HCT116 (cell line): ENCODE measurements around the gene SERTAD4.

Experiments used
- CEBPB ChIP-seq: IDR thresholded peaks from 2 replicates; pipeline ENCODE4 v1.6.1; 2012; ENCODE audit warnings: low read depth
- ELF1 ChIP-seq: IDR thresholded peaks from 2 replicates; pipeline ENCODE4 v1.6.1; 2012; ENCODE audit warnings: low read depth, borderline replicate concordance
- EZH2 ChIP-seq: fragments of 200-600 bp; sonication (generic); IDR thresholded peaks from 2 replicates; pipeline ENCODE4 v1.6.1; 2017; ENCODE audit warnings: antibody characterized with exemption, mixed run types
- JUND ChIP-seq: IDR thresholded peaks from 2 replicates; pipeline ENCODE4 v1.6.1; 2012
- POLR2AphosphoS5 ChIP-seq: IDR thresholded peaks from 2 replicates; pipeline ENCODE4 v1.6.1; 2011; ENCODE audit warnings: mild to moderate bottlenecking, low read depth, low read length, moderate library complexity
- SRF ChIP-seq: IDR thresholded peaks from 2 replicates; pipeline ENCODE4 v1.6.1; 2012; ENCODE audit warnings: low read depth
- YY1 ChIP-seq: IDR thresholded peaks from 2 replicates; pipeline ENCODE4 v1.6.1; 2011; ENCODE audit warnings: low read length, low read depth, moderate library complexity, mild to moderate bottlenecking; ENCODE audit not compliant: insufficient replicate concordance; ENCODE audit errors: extremely low read depth
- ZNF274 ChIP-seq: fragments of 200-500 bp; sonication (Bioruptor generic); IDR thresholded peaks from 2 replicates; pipeline ENCODE4 v1.6.1; 2014; ENCODE audit warnings: mild to moderate bottlenecking, low read depth, low read length, inconsistent platforms
- TF ChIP-seq, protein P1 (sequence below): IDR thresholded peaks from 2 replicates; pipeline ENCODE4 v1.6.1; 2012
- TF ChIP-seq, protein P2 (sequence below), 3 experiments: fragments of 200-600 bp in 1 of 3; sonication (generic) in 1 of 3; IDR thresholded peaks in 2 of 3; conservative IDR thresholded peaks in 1 of 3; 2 replicates each; pipeline ENCODE4 v1.5.1; 2012 to 2017; ENCODE audit warnings: low read depth in 2 of 3, low read length in 2 of 3, antibody characterized with exemption in 1 of 3, borderline replicate concordance in 1 of 3, control low read depth in 1 of 3, mild to moderate bottlenecking in 1 of 3, mixed read lengths in 1 of 3, mixed run types in 1 of 3, moderate library complexity in 1 of 3; ENCODE audit not compliant: insufficient read depth in 1 of 3
- TF ChIP-seq, protein P3 (sequence below): IDR thresholded peaks from 2 replicates; pipeline ENCODE4 v1.6.1; 2012; ENCODE audit warnings: low read depth

DNA sequence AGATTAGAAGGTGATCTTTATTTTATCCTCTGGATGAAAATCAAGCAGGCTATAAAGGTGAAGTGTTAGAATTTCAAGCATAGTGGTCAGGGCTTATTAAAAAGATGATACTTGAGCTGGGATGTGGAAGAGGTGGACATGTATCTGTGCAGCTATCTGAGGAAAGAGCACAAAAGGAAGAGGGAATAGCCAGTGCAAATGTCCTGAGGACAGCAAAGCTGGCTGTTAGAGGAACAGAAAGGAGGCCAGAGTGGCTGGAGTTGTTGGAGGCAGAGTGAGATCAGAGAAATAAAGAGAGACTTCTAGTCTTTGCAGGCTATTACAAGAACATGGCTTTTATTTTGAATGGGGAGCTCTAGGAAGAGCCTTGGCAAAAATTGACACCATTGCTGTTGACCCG lies 4.4 kb upstream of the SERTAD4 start:
- TF ChIP-seq, protein P1, sequence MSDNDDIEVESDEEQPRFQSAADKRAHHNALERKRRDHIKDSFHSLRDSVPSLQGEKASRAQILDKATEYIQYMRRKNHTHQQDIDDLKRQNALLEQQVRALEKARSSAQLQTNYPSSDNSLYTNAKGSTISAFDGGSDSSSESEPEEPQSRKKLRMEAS: no peak
- TF ChIP-seq, protein P2, sequence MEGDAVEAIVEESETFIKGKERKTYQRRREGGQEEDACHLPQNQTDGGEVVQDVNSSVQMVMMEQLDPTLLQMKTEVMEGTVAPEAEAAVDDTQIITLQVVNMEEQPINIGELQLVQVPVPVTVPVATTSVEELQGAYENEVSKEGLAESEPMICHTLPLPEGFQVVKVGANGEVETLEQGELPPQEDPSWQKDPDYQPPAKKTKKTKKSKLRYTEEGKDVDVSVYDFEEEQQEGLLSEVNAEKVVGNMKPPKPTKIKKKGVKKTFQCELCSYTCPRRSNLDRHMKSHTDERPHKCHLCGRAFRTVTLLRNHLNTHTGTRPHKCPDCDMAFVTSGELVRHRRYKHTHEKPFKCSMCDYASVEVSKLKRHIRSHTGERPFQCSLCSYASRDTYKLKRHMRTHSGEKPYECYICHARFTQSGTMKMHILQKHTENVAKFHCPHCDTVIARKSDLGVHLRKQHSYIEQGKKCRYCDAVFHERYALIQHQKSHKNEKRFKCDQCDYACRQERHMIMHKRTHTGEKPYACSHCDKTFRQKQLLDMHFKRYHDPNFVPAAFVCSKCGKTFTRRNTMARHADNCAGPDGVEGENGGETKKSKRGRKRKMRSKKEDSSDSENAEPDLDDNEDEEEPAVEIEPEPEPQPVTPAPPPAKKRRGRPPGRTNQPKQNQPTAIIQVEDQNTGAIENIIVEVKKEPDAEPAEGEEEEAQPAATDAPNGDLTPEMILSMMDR (IDR thresholded peaks at IDR 0.05 in 2 of 3, conservative IDR thresholded peaks at IDR 0.05 in 1 of 3; ENCODE audit: borderline replicate concordance in 1 of 3, insufficient read depth in 1 of 3, low read depth in 2 of 3, low read length in 2 of 3): no peak
- TF ChIP-seq, protein P3, sequence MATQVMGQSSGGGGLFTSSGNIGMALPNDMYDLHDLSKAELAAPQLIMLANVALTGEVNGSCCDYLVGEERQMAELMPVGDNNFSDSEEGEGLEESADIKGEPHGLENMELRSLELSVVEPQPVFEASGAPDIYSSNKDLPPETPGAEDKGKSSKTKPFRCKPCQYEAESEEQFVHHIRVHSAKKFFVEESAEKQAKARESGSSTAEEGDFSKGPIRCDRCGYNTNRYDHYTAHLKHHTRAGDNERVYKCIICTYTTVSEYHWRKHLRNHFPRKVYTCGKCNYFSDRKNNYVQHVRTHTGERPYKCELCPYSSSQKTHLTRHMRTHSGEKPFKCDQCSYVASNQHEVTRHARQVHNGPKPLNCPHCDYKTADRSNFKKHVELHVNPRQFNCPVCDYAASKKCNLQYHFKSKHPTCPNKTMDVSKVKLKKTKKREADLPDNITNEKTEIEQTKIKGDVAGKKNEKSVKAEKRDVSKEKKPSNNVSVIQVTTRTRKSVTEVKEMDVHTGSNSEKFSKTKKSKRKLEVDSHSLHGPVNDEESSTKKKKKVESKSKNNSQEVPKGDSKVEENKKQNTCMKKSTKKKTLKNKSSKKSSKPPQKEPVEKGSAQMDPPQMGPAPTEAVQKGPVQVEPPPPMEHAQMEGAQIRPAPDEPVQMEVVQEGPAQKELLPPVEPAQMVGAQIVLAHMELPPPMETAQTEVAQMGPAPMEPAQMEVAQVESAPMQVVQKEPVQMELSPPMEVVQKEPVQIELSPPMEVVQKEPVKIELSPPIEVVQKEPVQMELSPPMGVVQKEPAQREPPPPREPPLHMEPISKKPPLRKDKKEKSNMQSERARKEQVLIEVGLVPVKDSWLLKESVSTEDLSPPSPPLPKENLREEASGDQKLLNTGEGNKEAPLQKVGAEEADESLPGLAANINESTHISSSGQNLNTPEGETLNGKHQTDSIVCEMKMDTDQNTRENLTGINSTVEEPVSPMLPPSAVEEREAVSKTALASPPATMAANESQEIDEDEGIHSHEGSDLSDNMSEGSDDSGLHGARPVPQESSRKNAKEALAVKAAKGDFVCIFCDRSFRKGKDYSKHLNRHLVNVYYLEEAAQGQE: no peak
- TF ChIP-seq EZH2 (no peak), ZNF274 (no peak), SRF (no peak), CEBPB (no peak), ELF1 (no peak), POLR2AphosphoS5 (no peak), YY1 (no peak), JUND (no peak)
